Hepatocyte (in vitro differentiated cells): ENCODE measurements around the gene KCNIP3. TPM values are rescaled to one million over a fixed set of nuclear protein-coding genes. Genes with fewer than 3 reads are reported as not detected.
A peak's percentile ranks its signal among the peaks of the same experiment; 100 is the strongest.

Experiments used
- DNase-seq: peaks from one replicate; pipeline ENCODE4 v3.0.0-alpha.2; 2016; ENCODE audit warnings: low spot score
- H2AFZ ChIP-seq: fragments of 200-600 bp; sonication (generic); 2 replicates; pipeline ENCODE4 v1.6.0; 2016; ENCODE audit warnings: antibody characterized with exemption, mild to moderate bottlenecking
- H3K27ac ChIP-seq: fragments of 200-600 bp; sonication (generic); 2 replicates; pipeline ENCODE4 v1.5.1; 2016; ENCODE audit warnings: mild to moderate bottlenecking
- H3K27me3 ChIP-seq: fragments of 200-600 bp; sonication (generic); 2 replicates; pipeline ENCODE4 v1.6.1; 2016
- H3K36me3 ChIP-seq: fragments of 200-600 bp; sonication (generic); replicated peaks from 2 replicates; pipeline ENCODE4 v1.5.1; 2016; ENCODE audit warnings: low read depth; ENCODE audit not compliant: insufficient read depth
- H3K4me1 ChIP-seq: fragments of 200-600 bp; sonication (generic); 2 replicates; pipeline ENCODE4 v1.5.1; 2016; ENCODE audit warnings: mild to moderate bottlenecking, moderate library complexity; ENCODE audit not compliant: insufficient read depth
- H3K4me2 ChIP-seq: fragments of 200-600 bp; sonication (generic); 2 replicates; pipeline ENCODE4 v1.6.0; 2016
- H3K4me3 ChIP-seq: fragments of 200-600 bp; sonication (generic); 2 replicates; pipeline ENCODE4 v1.5.1; 2016; ENCODE audit warnings: mild to moderate bottlenecking
- H3K79me2 ChIP-seq: fragments of 200-600 bp; sonication (generic); 2 replicates; pipeline ENCODE4 v1.6.0; 2017; ENCODE audit warnings: mild to moderate bottlenecking
- H3K9me2 ChIP-seq: fragments of 200-600 bp; sonication (generic); replicated peaks from 2 replicates; pipeline ENCODE4 v1.6.0; 2017; ENCODE audit warnings: mild to moderate bottlenecking; ENCODE audit not compliant: insufficient read depth
- H3K9me3 ChIP-seq: fragments of 200-600 bp; sonication (generic); 2 replicates; pipeline ENCODE4 v1.5.1; 2016; ENCODE audit warnings: low read depth, mild to moderate bottlenecking
- H4K20me1 ChIP-seq: fragments of 200-600 bp; sonication (generic); 2 replicates; pipeline ENCODE4 v1.6.0; 2016; ENCODE audit warnings: mild to moderate bottlenecking; ENCODE audit not compliant: insufficient read depth, poor library complexity, severe bottlenecking
- CTCF ChIP-seq: fragments of 200-600 bp; sonication (generic); IDR thresholded peaks from 2 replicates; pipeline ENCODE4 v1.5.1; 2016; ENCODE audit warnings: antibody characterized with exemption, mild to moderate bottlenecking; ENCODE audit not compliant: poor library complexity
- EZH2 ChIP-seq: fragments of 200-600 bp; sonication (generic); IDR thresholded peaks from 2 replicates; pipeline ENCODE4 v1.6.1; 2016; ENCODE audit warnings: antibody characterized with exemption, mild to moderate bottlenecking, borderline replicate concordance
- EZH2phosphoT487 ChIP-seq: fragments of 200-600 bp; sonication (generic); IDR thresholded peaks from one replicate; pipeline ENCODE4 v1.6.1; 2018; ENCODE audit warnings: antibody characterized with exemption, mild to moderate bottlenecking, low read depth, moderate library complexity; ENCODE audit not compliant: unreplicated experiment, severe bottlenecking
- WGBS: methylation state at CpG from one replicate; pipeline ENCODE4 v1.1.6; 2016; ENCODE audit warnings: low lambda C conversion rate; ENCODE audit errors: missing lambda C conversion rate; 5-methylcytosine and 5-hydroxymethylcytosine counted together
- polyA plus RNA-seq: library from polyadenylated mRNA; unstranded; fragments of >200 nt; fragmentation: Nextera tagmentation; extraction: Ambion mirVana; gene quantifications from 2 replicates; pipeline ENCODE4 v1.2.1, GENCODE V29; 2016
- total RNA-seq: library from RNA; depleted of rRNA; stranded (reverse); fragments of >200 nt; gene quantifications from 2 replicates; pipeline ENCODE4 v1.2.3, GENCODE V29; 2014

The KCNIP3 gene
- total and polyA plus RNA-seq, 2 experiments from 2014 or later: 6.1 to 6.5 TPM

- H4K20me1 ChIP-seq: no peaks in the 10 kb centered on the region
- H3K4me2 ChIP-seq: peak overlapping the region; percentile 75
- H3K9me3 ChIP-seq: no peaks in the 10 kb centered on the region
- peak; percentile 34 for DNase-seq
- H3K4me3 ChIP-seq: no peak overlapping the region
- H3K4me1 ChIP-seq: no peaks in the 10 kb centered on the region
- peak; percentile 26 for TF ChIP-seq EZH2
- no peak for TF ChIP-seq EZH2phosphoT487
- no peak overlapping the region for H2AFZ ChIP-seq
- no peaks in the 10 kb centered on the region for H3K9me2 ChIP-seq
- H3K27me3 ChIP-seq: peaks cover 67% of the 10 kb centered on the region
- 21% methylated on average over 57 of the region's 78 CpGs for WGBS
- no peaks in the 10 kb centered on the region for H3K36me3 ChIP-seq
- no peak overlapping the region for H3K27ac ChIP-seq
- no peaks in the 10 kb centered on the region for H3K79me2 ChIP-seq
Measured at GRCh38 chr2:95346738-95347671, 49.9 kb downstream of the KCNIP3 start.

GRCh38 chr2:95347681-95348608, 50.8 kb downstream of the KCNIP3 start:
- H3K4me2 ChIP-seq: peak overlapping the region; percentile 75
- no peak for DNase-seq

GRCh38 chr2:95348609-95349567, 51.7 kb downstream of the KCNIP3 start:
- no peak overlapping the region for H3K4me3 ChIP-seq
- H3K9me2 ChIP-seq: no peaks in the 10 kb centered on the region
- no peaks in the 10 kb centered on the region for H3K79me2 ChIP-seq
- H3K4me2 ChIP-seq: no peak overlapping the region
- H3K27ac ChIP-seq: no peak overlapping the region
- H3K4me1 ChIP-seq: no peaks in the 10 kb centered on the region
- DNase-seq: peak; percentile 29
- H3K9me3 ChIP-seq: no peaks in the 10 kb centered on the region
- H3K27me3 ChIP-seq: peaks cover 48% of the 10 kb centered on the region
- TF ChIP-seq EZH2phosphoT487 (no peak), EZH2 (no peak), CTCF (no peak)
- WGBS: 49% methylated on average over 12 of the region's 12 CpGs
- H4K20me1 ChIP-seq: no peaks in the 10 kb centered on the region
- no peaks in the 10 kb centered on the region for H3K36me3 ChIP-seq
- H2AFZ ChIP-seq: no peak overlapping the region

More at GRCh38 chr2:95347681-95348608, 50.8 kb downstream of the KCNIP3 start:
- H3K9me3 ChIP-seq: no peaks in the 10 kb centered on the region
- H3K4me3 ChIP-seq: no peak overlapping the region
- no peaks in the 10 kb centered on the region for H3K79me2 ChIP-seq
- no peaks in the 10 kb centered on the region for H3K9me2 ChIP-seq
- no peak overlapping the region for H3K27ac ChIP-seq
- 77% methylated on average over 21 of the region's 22 CpGs for WGBS
- no peaks in the 10 kb centered on the region for H4K20me1 ChIP-seq
- no peaks in the 10 kb centered on the region for H3K4me1 ChIP-seq
- TF ChIP-seq EZH2 (no peak), CTCF (no peak), EZH2phosphoT487 (no peak)
- H3K36me3 ChIP-seq: no peaks in the 10 kb centered on the region
- no peak overlapping the region for H2AFZ ChIP-seq
- peaks cover 57% of the 10 kb centered on the region for H3K27me3 ChIP-seq
